HEK293 (cell line): Measurements from ENCODE around the gene ARID1A.

Source experiments
- CTCF ChIA-PET: fragments of 350-600 bp; formaldehyde crosslinking; extraction: SDS; loops from one replicate; lab custom pipeline; 2021; ENCODE audit warnings: antibody characterized with exemption; lab: Yijun Ruan, JAX
- POLR2A ChIA-PET: fragments of 300-600 bp; formaldehyde crosslinking; extraction: SDS; loops from one replicate; lab custom pipeline; 2020; ENCODE audit warnings: antibody characterized with exemption, inconsistent platforms; lab: Yijun Ruan, JAX
- H3K27ac ChIP-seq: fragments of 200-500 bp; sonication (Bioruptor generic); 2 replicates; pipeline ENCODE4 v1.5.1; 2014; ENCODE audit warnings: low read depth, low read length, control low read depth, inconsistent platforms; ENCODE audit errors: extremely low read depth
- H3K36me3 ChIP-seq, 2 experiments: fragments of 200-500 bp in 1 of 2; sonication (Bioruptor generic) in 1 of 2; 1 replicate in 1 of 2; 2 replicates in 1 of 2; pipeline ENCODE4 v1.5.1; 2014 to 2017; ENCODE audit warnings: inconsistent platforms in 2 of 2, low read length in 2 of 2; ENCODE audit not compliant: control insufficient read depth in 2 of 2, insufficient read depth in 1 of 2
- H3K4me1 ChIP-seq: fragments of 200-500 bp; sonication (Bioruptor generic); 2 replicates; pipeline ENCODE4 v1.5.1; 2014; ENCODE audit warnings: mild to moderate bottlenecking, low read length, inconsistent platforms; ENCODE audit not compliant: control insufficient read depth, insufficient read depth
- H3K4me3 ChIP-seq: 2 replicates; pipeline ENCODE4 v1.5.1; 2011; ENCODE audit warnings: low read depth, mild to moderate bottlenecking, control low read depth, low read length, moderate library complexity
- H3K9me3 ChIP-seq: fragments of 200-500 bp; sonication (Bioruptor generic); 2 replicates; pipeline ENCODE4 v1.5.1; 2014; ENCODE audit warnings: low read depth, low read length, inconsistent platforms; ENCODE audit not compliant: control insufficient read depth, insufficient read depth
- CTCF ChIP-seq: fragments of 450-650 bp; formaldehyde crosslinking; IDR thresholded peaks from 2 replicates; pipeline ENCODE4 v1.5.1; 2016; ENCODE audit warnings: missing biosample characterization, missing genetic modification characterization
- GLI4 ChIP-seq: fragments of 450-650 bp; formaldehyde crosslinking; IDR thresholded peaks from 2 replicates; pipeline ENCODE4 v1.5.1; 2016; ENCODE audit warnings: missing biosample characterization, missing genetic modification characterization
- GLIS2 ChIP-seq: fragments of 450-650 bp; formaldehyde crosslinking; IDR thresholded peaks from 2 replicates; pipeline ENCODE4 v1.5.1; 2016; ENCODE audit warnings: missing biosample characterization, missing genetic modification characterization
- KLF1 ChIP-seq: fragments of 450-650 bp; formaldehyde crosslinking; IDR thresholded peaks from 2 replicates; pipeline ENCODE4 v1.5.1; 2016; ENCODE audit warnings: missing biosample characterization, missing genetic modification characterization
- KLF16 ChIP-seq: fragments of 450-650 bp; formaldehyde crosslinking; IDR thresholded peaks from 2 replicates; pipeline ENCODE4 v1.5.1; 2017; ENCODE audit warnings: missing biosample characterization, missing genetic modification characterization
- KLF7 ChIP-seq: fragments of 450-650 bp; formaldehyde crosslinking; IDR thresholded peaks from 2 replicates; pipeline ENCODE4 v1.5.1; 2016; ENCODE audit warnings: missing biosample characterization, missing genetic modification characterization, borderline replicate concordance
- PRDM6 ChIP-seq: fragments of 450-650 bp; formaldehyde crosslinking; IDR thresholded peaks from 2 replicates; pipeline ENCODE4 v1.5.1; 2017; ENCODE audit warnings: missing biosample characterization, missing genetic modification characterization
- RBAK ChIP-seq: fragments of 450-650 bp; formaldehyde crosslinking; IDR thresholded peaks from 2 replicates; pipeline ENCODE4 v1.5.1; 2016; ENCODE audit warnings: missing biosample characterization, missing genetic modification characterization
- REPIN1 ChIP-seq: fragments of 450-650 bp; formaldehyde crosslinking; IDR thresholded peaks from 2 replicates; pipeline ENCODE4 v1.5.1; 2017; ENCODE audit warnings: missing biosample characterization, missing genetic modification characterization, low read depth
- TRIM28 ChIP-seq: IDR thresholded peaks from 2 replicates; pipeline ENCODE4 v1.6.1; 2011; ENCODE audit warnings: low read length, control low read depth, borderline replicate concordance
- YY1 ChIP-seq: fragments of 450-650 bp; formaldehyde crosslinking; IDR thresholded peaks from 2 replicates; pipeline ENCODE4 v1.5.1; 2018; ENCODE audit warnings: missing biosample characterization, missing genetic modification characterization
- YY2 ChIP-seq: fragments of 450-650 bp; formaldehyde crosslinking; IDR thresholded peaks from 2 replicates; pipeline ENCODE4 v1.5.1; 2016; ENCODE audit warnings: missing biosample characterization, missing genetic modification characterization
- ZBTB7A ChIP-seq: fragments of 450-650 bp; formaldehyde crosslinking; IDR thresholded peaks from 2 replicates; pipeline ENCODE4 v1.5.1; 2016; ENCODE audit warnings: low read depth, missing biosample characterization, missing genetic modification characterization
- ZBTB8A ChIP-seq: fragments of 450-650 bp; formaldehyde crosslinking; IDR thresholded peaks from 2 replicates; pipeline ENCODE4 v1.5.1; 2016; ENCODE audit warnings: missing biosample characterization, missing genetic modification characterization
- ZNF138 ChIP-seq: fragments of 450-650 bp; formaldehyde crosslinking; IDR thresholded peaks from 2 replicates; pipeline ENCODE4 v1.5.1; 2016; ENCODE audit warnings: missing biosample characterization, missing genetic modification characterization, borderline replicate concordance
- ZNF16 ChIP-seq: fragments of 450-650 bp; formaldehyde crosslinking; IDR thresholded peaks from 2 replicates; pipeline ENCODE4 v1.5.1; 2016; ENCODE audit warnings: low read depth, missing biosample characterization, missing genetic modification characterization
- ZNF184 ChIP-seq: fragments of 450-650 bp; IDR thresholded peaks from 2 replicates; pipeline ENCODE4 v1.5.1; 2018; ENCODE audit warnings: missing biosample characterization, mild to moderate bottlenecking, missing genetic modification characterization
- ZNF19 ChIP-seq: fragments of 450-650 bp; formaldehyde crosslinking; IDR thresholded peaks from 2 replicates; pipeline ENCODE4; 2016; ENCODE audit warnings: missing biosample characterization, missing genetic modification characterization, low read depth
- ZNF239 ChIP-seq: fragments of 450-650 bp; formaldehyde crosslinking; IDR thresholded peaks from 2 replicates; pipeline ENCODE4 v1.5.1; 2016; ENCODE audit warnings: missing biosample characterization, missing genetic modification characterization
- ZNF248 ChIP-seq: fragments of 450-650 bp; formaldehyde crosslinking; IDR thresholded peaks from 2 replicates; pipeline ENCODE4 v1.5.1; 2017; ENCODE audit warnings: missing biosample characterization, missing genetic modification characterization
- ZNF341 ChIP-seq: fragments of 450-650 bp; formaldehyde crosslinking; IDR thresholded peaks from 2 replicates; pipeline ENCODE4; 2016; ENCODE audit warnings: low read depth, missing biosample characterization, missing genetic modification characterization
- ZNF350 ChIP-seq: fragments of 450-650 bp; formaldehyde crosslinking; IDR thresholded peaks from 2 replicates; pipeline ENCODE4 v1.5.0; 2017; ENCODE audit warnings: missing biosample characterization, mild to moderate bottlenecking, missing genetic modification characterization
- ZNF398 ChIP-seq: fragments of 450-650 bp; formaldehyde crosslinking; IDR thresholded peaks from 2 replicates; pipeline ENCODE4 v1.5.1; 2017; ENCODE audit warnings: missing biosample characterization, missing genetic modification characterization
- ZNF404 ChIP-seq: fragments of 450-650 bp; formaldehyde crosslinking; IDR thresholded peaks from 2 replicates; pipeline ENCODE4 v1.5.1; 2017; ENCODE audit warnings: missing biosample characterization, missing genetic modification characterization
- ZNF449 ChIP-seq: fragments of 450-650 bp; formaldehyde crosslinking; IDR thresholded peaks from 2 replicates; pipeline ENCODE4 v1.5.1; 2017; ENCODE audit warnings: missing biosample characterization, mild to moderate bottlenecking, missing genetic modification characterization, moderate library complexity
- ZNF548 ChIP-seq: fragments of 450-650 bp; formaldehyde crosslinking; IDR thresholded peaks from 2 replicates; pipeline ENCODE4 v1.5.1; 2016; ENCODE audit warnings: missing biosample characterization, missing genetic modification characterization
- ZNF561 ChIP-seq: fragments of 450-650 bp; IDR thresholded peaks from 2 replicates; pipeline ENCODE4 v1.5.1; 2018; ENCODE audit warnings: missing biosample characterization, missing genetic modification characterization, borderline replicate concordance
- ZNF623 ChIP-seq: fragments of 450-650 bp; formaldehyde crosslinking; IDR thresholded peaks from 2 replicates; pipeline ENCODE4 v1.5.1; 2016; ENCODE audit warnings: missing biosample characterization, missing genetic modification characterization
- ZNF747 ChIP-seq: fragments of 450-650 bp; formaldehyde crosslinking; IDR thresholded peaks from 2 replicates; pipeline ENCODE4 v1.5.1; 2016; ENCODE audit warnings: missing biosample characterization, missing genetic modification characterization
- ZNF785 ChIP-seq: fragments of 450-650 bp; formaldehyde crosslinking; IDR thresholded peaks from 2 replicates; pipeline ENCODE4 v1.5.1; 2016; ENCODE audit warnings: missing biosample characterization, missing genetic modification characterization
- ZNF837 ChIP-seq: fragments of 450-650 bp; formaldehyde crosslinking; IDR thresholded peaks from 2 replicates; pipeline ENCODE4 v1.5.1; 2016; ENCODE audit warnings: missing biosample characterization, missing genetic modification characterization
- ZSCAN16 ChIP-seq: fragments of 450-650 bp; formaldehyde crosslinking; IDR thresholded peaks from 2 replicates; pipeline ENCODE4 v1.5.1; 2016; ENCODE audit warnings: missing biosample characterization, missing genetic modification characterization

The ARID1A gene

GRCh38 chr1:26692211-26692792 lies 3.5 kb upstream of the ARID1A start (continued):
- TF ChIP-seq ZNF398 (tag by site-specific recombination) (no peak), ZNF404 (tag by site-specific recombination) (no peak), ZNF561 (tag by site-specific recombination) (peak; percentile 44), ZNF239 (tag by site-specific recombination) (no peak), ZNF350 (no peak), PRDM6 (tag by site-specific recombination) (no peak), KLF1 (no peak), TRIM28 (peak; percentile 93), YY2 (tag by site-specific recombination) (no peak), ZNF548 (no peak), CTCF (tag by site-specific recombination) (peak; percentile 61; the same call in 1 of the 2 replicates), ZNF248 (tag by site-specific recombination) (no peak), ZNF623 (tag by site-specific recombination) (no peak), ZNF449 (tag by site-specific recombination) (no peak), GLIS2 (tag by site-specific recombination) (peak; percentile 85), ZBTB8A (tag by site-specific recombination) (no peak), ZNF184 (tag by site-specific recombination) (peak; percentile 85; the same call in 1 of the 2 replicates)

- no peaks in the 10 kb centered on the region for H3K36me3 ChIP-seq
- H3K4me1 ChIP-seq = peaks cover 8% of the 10 kb centered on the region; the same call in 1 of the 2 replicates
- peak overlapping the region; percentile 43 for H3K4me3 ChIP-seq
- peak overlapping the region; percentile 89 for H3K27ac ChIP-seq
- ChIA-PET CTCF (interaction anchor here (0.6 to 8.4 kb wide), 10 partner anchors 11 to 96 kb away, joined by 3 to 58 read pairs (median 4); partner anchors contain the start of gene PIGV), POLR2A (interaction anchor here (0.5 to 2.4 kb wide), 19 partner anchors 8 to 172 kb away, joined by 3 to 31 read pairs (median 4); partner anchors contain the start of gene PIGV)
- no peaks in the 10 kb centered on the region for H3K9me3 ChIP-seq
- TF ChIP-seq ZNF16 = peak; percentile 48; the same call in 1 of the 2 replicates
- peak; percentile 96 for TF ChIP-seq KLF16 (tag by site-specific recombination)
- TF ChIP-seq ZBTB7A (tag by site-specific recombination) = peak; percentile 48; the same call in 1 of the 2 replicates
- no peak for TF ChIP-seq ZNF785 (tag by site-specific recombination)
- no peak for TF ChIP-seq ZNF837
- no peak for TF ChIP-seq ZNF19
- TF ChIP-seq ZSCAN16 (tag by site-specific recombination) = no peak
- TF ChIP-seq KLF7 (tag by site-specific recombination) = peak; percentile 91; the same call in 1 of the 2 replicates
- peak; percentile 92 for TF ChIP-seq YY1 (tag by site-specific recombination)
- TF ChIP-seq REPIN1 (tag by site-specific recombination) = no peak
- no peak for TF ChIP-seq ZNF747
- TF ChIP-seq ZNF341 (tag by site-specific recombination) = peak; percentile 76
- no peak for TF ChIP-seq ZNF138 (tag by site-specific recombination)
- no peak for TF ChIP-seq RBAK
- TF ChIP-seq GLI4 (tag by site-specific recombination) = no peak; the same call in 1 of the 2 replicates
These were observed 2.9 kb upstream of the ARID1A start for GRCh38 chr1:26692793-26693490.
